Upper lobe of left lung (tissue), 4 donors: ENCODE measurements around the gene B9D2.

Source experiments
- POLR2A ChIP-seq, 4 donors: fragments of 450-650 bp; IDR thresholded peaks; one replicate each; pipeline ENCODE4 v1.5.1; 2016 to 2017; ENCODE audit warnings: antibody characterized with exemption in 4 of 4, mild to moderate bottlenecking in 2 of 4
- POLR2AphosphoS5 ChIP-seq, 2 donors: sonication (generic); formaldehyde crosslinking; IDR thresholded peaks; one replicate each; pipeline ENCODE4 v1.5.1; 2017; ENCODE audit warnings: antibody characterized with exemption in 2 of 2
- TF ChIP-seq, protein P1 (sequence below), 6 experiments: fragments of 450-650 bp in 4 of 6; fragments of 200-600 bp in 2 of 6; sonication (generic) in 2 of 6; IDR thresholded peaks; one replicate each; pipeline ENCODE4 v1.5.1; 2016 to 2019; ENCODE audit warnings: antibody characterized with exemption in 6 of 6

DNA sequence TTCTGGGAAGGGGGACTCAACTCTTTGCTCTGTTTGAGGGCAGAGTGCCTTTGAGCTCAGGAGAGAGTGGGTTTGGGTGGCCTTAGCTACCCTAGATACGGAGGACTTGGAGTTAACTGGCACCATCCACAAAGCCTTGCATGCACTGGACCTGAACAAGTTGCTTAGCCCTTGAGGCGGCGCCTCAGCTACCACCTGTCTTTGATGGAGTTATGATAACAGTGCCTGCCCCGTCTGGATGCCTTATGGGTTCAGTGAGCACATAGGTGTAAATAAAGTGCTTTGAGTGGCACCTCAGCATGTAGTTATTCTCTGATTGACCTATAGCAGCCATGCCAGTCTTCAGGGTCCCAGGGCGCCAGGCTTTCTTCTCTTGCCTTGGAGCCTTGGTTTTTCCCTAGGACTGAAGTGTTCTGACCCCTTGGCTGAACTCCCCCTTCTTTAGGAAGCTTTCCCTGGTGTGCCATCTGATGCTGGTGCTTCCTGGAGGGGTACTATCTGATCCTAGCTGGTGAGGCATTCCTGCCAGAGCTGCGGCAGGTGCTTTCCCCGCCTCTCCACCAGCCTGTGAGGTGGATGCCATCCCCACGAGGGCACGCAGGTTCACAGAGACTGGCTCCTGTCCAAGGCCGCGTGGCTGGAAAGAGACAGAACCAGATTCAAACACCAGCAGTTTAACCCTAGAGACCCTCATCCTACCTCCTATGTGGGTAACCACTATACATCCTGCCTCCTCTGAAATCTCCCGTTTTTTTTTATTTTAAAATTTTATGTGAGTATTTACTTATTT, 39.4 kb upstream of the B9D2 start:
- TF ChIP-seq, protein P1, sequence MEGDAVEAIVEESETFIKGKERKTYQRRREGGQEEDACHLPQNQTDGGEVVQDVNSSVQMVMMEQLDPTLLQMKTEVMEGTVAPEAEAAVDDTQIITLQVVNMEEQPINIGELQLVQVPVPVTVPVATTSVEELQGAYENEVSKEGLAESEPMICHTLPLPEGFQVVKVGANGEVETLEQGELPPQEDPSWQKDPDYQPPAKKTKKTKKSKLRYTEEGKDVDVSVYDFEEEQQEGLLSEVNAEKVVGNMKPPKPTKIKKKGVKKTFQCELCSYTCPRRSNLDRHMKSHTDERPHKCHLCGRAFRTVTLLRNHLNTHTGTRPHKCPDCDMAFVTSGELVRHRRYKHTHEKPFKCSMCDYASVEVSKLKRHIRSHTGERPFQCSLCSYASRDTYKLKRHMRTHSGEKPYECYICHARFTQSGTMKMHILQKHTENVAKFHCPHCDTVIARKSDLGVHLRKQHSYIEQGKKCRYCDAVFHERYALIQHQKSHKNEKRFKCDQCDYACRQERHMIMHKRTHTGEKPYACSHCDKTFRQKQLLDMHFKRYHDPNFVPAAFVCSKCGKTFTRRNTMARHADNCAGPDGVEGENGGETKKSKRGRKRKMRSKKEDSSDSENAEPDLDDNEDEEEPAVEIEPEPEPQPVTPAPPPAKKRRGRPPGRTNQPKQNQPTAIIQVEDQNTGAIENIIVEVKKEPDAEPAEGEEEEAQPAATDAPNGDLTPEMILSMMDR (IDR thresholded peaks at IDR 0.05), result no peak
- TF ChIP-seq POLR2AphosphoS5 (IDR thresholded peaks at IDR 0.05) (no peak), POLR2A (IDR thresholded peaks at IDR 0.05) (no peak)
